AG09319 (cell line): ENCODE measurements around the gene ATXN1.
A peak's percentile ranks its signal among the peaks of the same experiment; 100 is the strongest.

Experiments
- DNase-seq: peaks from one replicate; pipeline ENCODE4 v3.0.0-alpha.2; 2010; ENCODE audit warnings: low read depth; ENCODE audit errors: extremely low read depth
- TF ChIP-seq, protein P1 (sequence below): IDR thresholded peaks from 2 replicates; pipeline ENCODE4 v1.5.1; 2011; ENCODE audit warnings: low read depth, mild to moderate bottlenecking, inconsistent platforms, low read length, moderate library complexity

ATXN1 gene

GRCh38 chr6:16741112-16742016 lies 19.9 kb downstream of the ATXN1 start:
- TF ChIP-seq, protein P1, sequence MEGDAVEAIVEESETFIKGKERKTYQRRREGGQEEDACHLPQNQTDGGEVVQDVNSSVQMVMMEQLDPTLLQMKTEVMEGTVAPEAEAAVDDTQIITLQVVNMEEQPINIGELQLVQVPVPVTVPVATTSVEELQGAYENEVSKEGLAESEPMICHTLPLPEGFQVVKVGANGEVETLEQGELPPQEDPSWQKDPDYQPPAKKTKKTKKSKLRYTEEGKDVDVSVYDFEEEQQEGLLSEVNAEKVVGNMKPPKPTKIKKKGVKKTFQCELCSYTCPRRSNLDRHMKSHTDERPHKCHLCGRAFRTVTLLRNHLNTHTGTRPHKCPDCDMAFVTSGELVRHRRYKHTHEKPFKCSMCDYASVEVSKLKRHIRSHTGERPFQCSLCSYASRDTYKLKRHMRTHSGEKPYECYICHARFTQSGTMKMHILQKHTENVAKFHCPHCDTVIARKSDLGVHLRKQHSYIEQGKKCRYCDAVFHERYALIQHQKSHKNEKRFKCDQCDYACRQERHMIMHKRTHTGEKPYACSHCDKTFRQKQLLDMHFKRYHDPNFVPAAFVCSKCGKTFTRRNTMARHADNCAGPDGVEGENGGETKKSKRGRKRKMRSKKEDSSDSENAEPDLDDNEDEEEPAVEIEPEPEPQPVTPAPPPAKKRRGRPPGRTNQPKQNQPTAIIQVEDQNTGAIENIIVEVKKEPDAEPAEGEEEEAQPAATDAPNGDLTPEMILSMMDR: no peak
- DNase-seq: peak; percentile 73

DNA sequence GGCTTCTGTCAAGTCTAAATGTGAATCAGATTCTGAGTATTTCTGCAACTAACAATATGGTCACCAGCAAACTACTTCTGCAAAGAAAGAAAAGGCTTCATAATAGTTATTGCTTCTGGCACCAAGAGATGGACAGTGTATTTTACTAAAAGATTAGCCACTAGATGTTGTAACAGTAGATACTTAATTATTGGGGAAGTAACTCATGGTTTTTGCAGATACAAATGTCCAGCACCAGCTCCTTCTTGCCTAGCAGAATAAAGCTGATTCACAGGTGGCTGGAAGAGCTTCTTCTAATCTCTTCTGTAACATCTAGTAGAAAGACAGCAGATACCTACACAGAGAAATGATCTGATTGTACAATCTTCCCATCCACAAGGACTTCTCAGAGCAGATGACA lies 21.2 kb downstream of the ATXN1 start:
- TF ChIP-seq, protein P1: no peak
- DNase-seq: no peak

- DNase-seq: no peak
Observed at GRCh38 chr6:16739329-16739801, 21.9 kb downstream of the ATXN1 start.

DNA sequence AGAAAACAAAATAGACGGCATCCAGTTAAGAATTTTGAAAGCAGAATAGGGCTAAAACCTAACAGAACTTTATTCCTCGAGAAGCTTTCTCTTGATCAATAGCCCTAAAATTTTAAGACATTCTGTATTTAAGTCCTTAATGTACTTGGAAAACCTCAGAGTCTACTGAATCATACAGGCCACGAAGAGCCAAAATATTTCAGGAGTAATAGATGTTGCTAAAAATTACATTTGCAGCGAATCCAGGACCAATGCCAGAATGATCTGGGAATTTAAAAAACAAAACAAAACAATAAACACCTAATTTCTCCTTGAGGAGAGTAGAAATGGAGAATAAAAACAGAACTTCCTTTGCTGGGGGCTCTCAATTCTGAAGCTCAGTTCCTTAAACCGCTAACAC lies 23.3 kb downstream of the ATXN1 start:
- DNase-seq: no peak
- TF ChIP-seq, protein P1: no peak

More at GRCh38 chr6:16739329-16739801, 21.9 kb downstream of the ATXN1 start:
- TF ChIP-seq, protein P1: no peak

DNA sequence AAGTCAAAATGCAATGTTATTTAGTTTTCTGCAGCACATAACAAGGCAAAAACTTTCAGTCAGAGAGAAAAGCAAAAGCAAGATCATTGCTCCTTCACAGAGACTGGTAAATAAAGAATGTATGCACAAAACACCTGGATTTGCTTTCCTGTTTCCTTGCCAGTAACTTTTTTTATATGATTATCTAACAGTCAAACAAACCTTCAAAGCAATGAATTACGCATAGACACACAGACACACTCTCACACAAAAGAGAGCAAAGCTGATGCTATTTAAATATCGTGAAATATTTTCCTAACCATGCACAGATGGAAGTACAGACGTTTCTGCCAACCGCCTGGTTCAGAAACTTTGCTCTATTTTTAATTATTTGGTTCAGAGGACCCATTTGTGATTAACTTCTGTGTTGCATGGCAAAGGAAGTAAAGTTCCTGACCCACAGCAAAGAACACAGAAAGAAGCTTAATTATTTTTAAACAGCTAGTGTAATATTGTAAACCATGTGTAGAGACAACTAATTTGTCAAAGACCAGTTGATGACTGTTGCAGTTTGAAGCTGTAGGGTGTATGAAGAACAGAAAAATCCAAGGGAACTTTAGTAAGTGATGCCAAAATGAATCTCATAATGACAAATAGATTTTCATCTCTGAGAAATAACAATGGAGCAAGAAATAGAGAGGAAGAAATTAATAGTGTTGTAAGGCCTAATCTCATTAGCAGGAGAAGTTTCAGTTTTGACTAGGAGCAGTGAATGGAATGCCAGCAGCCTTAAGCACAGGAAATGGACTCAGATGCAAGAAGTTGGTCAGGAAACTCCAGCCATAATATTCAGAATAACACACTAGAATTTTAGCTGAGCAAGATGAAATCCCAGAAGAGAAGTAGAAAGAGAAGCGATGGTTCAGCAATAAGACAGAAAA lies 24.1 kb downstream of the ATXN1 start:
- TF ChIP-seq, protein P1: no peak
- DNase-seq: no peak

DNA sequence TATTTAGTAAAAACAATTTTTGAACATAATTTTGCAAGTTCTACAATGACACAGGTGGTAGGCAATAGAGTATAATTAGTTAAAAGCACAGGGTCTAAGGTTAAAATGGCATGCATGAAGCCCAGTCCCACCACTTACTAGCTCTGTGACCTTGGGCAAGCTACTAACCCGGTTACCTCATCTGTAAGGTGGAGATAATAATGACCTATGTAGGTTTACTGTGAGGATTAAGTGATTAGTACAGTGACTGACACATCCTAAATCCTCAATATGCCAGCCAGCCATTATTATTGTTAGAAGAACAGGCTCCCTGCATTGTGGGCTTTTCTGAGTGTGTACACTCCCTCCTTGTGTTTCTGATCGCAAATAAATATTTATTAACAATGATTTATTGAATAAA lies 26.2 kb downstream of the ATXN1 start:
- no peak for DNase-seq
- TF ChIP-seq, protein P1: no peak
